Gastroesophageal sphincter (tissue), 4 donors: ENCODE measurements around the gene ROCK2. TPM values are rescaled to one million over a fixed set of nuclear protein-coding genes. Genes with fewer than 3 reads are reported as not detected.

Source experiments
- ATAC-seq: fragments of 150-250 bp; one replicate; pipeline ENCODE4 v1.9.1; 2016; ENCODE audit warnings: mild to moderate bottlenecking, moderate library complexity
- H3K27ac ChIP-seq, 4 donors: fragments of 200-600 bp; sonication (generic) in 3 of 4; 1 replicate in 3 of 4; 2 replicates in 1 of 4; pipeline ENCODE4 v1.5.1; 2016 to 2019
- H3K27me3 ChIP-seq: fragments of 200-600 bp; sonication (generic); one replicate; pipeline ENCODE4 v1.5.1; 2019
- H3K36me3 ChIP-seq, 2 donors: fragments of 200-600 bp; sonication (generic); one replicate each; pipeline ENCODE4 v1.5.1; 2019; ENCODE audit warnings: control low read depth in 1 of 2
- H3K4me1 ChIP-seq, 3 donors: fragments of 200-600 bp; sonication (generic); 1 replicate in 2 of 3; 2 replicates in 1 of 3; pipeline ENCODE4 v1.5.1; 2016 to 2019; ENCODE audit warnings: control low read depth in 2 of 3
- H3K4me3 ChIP-seq, 2 donors: fragments of 200-600 bp; sonication (generic); one replicate each; pipeline ENCODE4 v1.5.1; 2019; ENCODE audit warnings: mild to moderate bottlenecking in 1 of 2, moderate library complexity in 1 of 2
- H3K9me3 ChIP-seq, 3 donors: fragments of 200-600 bp; sonication (generic); one replicate each; pipeline ENCODE4 v1.5.1; 2017 to 2019; ENCODE audit warnings: control low read depth in 2 of 3
- CTCF ChIP-seq, 4 experiments: fragments of 200-600 bp in 2 of 4; fragments of 450-650 bp in 2 of 4; sonication (generic) in 1 of 4; IDR thresholded peaks; one replicate each; pipeline ENCODE4 v1.5.1; 2017 to 2019; ENCODE audit warnings: antibody characterized with exemption in 4 of 4, mild to moderate bottlenecking in 2 of 4, moderate library complexity in 2 of 4
- EP300 ChIP-seq: sonication (generic); formaldehyde crosslinking; IDR thresholded peaks from one replicate; pipeline ENCODE4 v1.6.1; 2017; ENCODE audit warnings: antibody characterized with exemption, mild to moderate bottlenecking
- POLR2A ChIP-seq, 2 donors: fragments of 450-650 bp; IDR thresholded peaks; one replicate each; pipeline ENCODE4 v1.6.1; 2017; ENCODE audit warnings: antibody characterized with exemption in 2 of 2, mild to moderate bottlenecking in 2 of 2, moderate library complexity in 1 of 2
- POLR2AphosphoS5 ChIP-seq: sonication (generic); formaldehyde crosslinking; IDR thresholded peaks from one replicate; pipeline ENCODE4 v1.6.1; 2017; ENCODE audit warnings: antibody characterized with exemption
- WGBS, 2 donors: methylation state at CpG; one replicate each; pipeline ENCODE4 v1.1.5; 2018; ENCODE audit warnings: low coverage in 1 of 2; 5-methylcytosine and 5-hydroxymethylcytosine counted together
- total RNA-seq, 4 donors: library from RNA; depleted of rRNA; stranded (reverse); fragments of >200 nt; gene quantifications; one replicate each; pipeline ENCODE4 v1.1.0, GENCODE V29; 2016

The ROCK2 gene
- total RNA-seq, 4 donors from 2014 or later, result 102 to 130 (median 113) TPM

- no peak for ATAC-seq
- peaks cover 0 to 82% of the 10 kb centered on the region in 2 donors for H3K36me3 ChIP-seq
- no peak overlapping the region for H3K27ac ChIP-seq
- H3K27me3 ChIP-seq, result no peaks in the 10 kb centered on the region
- H3K4me3 ChIP-seq, result no peak overlapping the region
- no peak for TF ChIP-seq POLR2AphosphoS5
- TF ChIP-seq EP300, result no peak
- no peak for TF ChIP-seq POLR2A (IDR thresholded peaks at IDR 0.05)
- TF ChIP-seq CTCF (IDR thresholded peaks at IDR 0.05), result no peak
- WGBS, 2 donors, result 87 to 94% methylated on average over 6 to 7 of the region's 7 CpGs
- no peaks in the 10 kb centered on the region for H3K4me1 ChIP-seq
- H3K9me3 ChIP-seq, result no peaks in the 10 kb centered on the region
These were observed 157.3 kb downstream of the ROCK2 start for GRCh38 chr2:11187083-11187619.

GRCh38 chr2:11186145-11186544 is 158.3 kb downstream of the ROCK2 start:
- 90 to 92% methylated on average over 6 of the region's 6 CpGs for WGBS, 2 donors
- Histone ChIP-seq H3K9me3 (no peaks in the 10 kb centered on the region), H3K27ac (no peak overlapping the region), H3K4me3 (no peak overlapping the region), H3K4me1 (no peaks in the 10 kb centered on the region), H3K27me3 (no peaks in the 10 kb centered on the region), H3K36me3 (peaks cover 0 to 82% of the 10 kb centered on the region in 2 donors)
- TF ChIP-seq EP300 (no peak), CTCF (IDR thresholded peaks at IDR 0.05) (no peak), POLR2A (IDR thresholded peaks at IDR 0.05) (no peak)
- no peak for ATAC-seq

GRCh38 chr2:11182951-11183350 is 161.5 kb downstream of the ROCK2 start:
- H3K36me3 ChIP-seq, result peaks cover 0 to 80% of the 10 kb centered on the region in 2 donors
- WGBS, 2 donors, result 95 to 100% methylated on average over 2 of the region's 2 CpGs
- H3K27me3 ChIP-seq, result no peaks in the 10 kb centered on the region

GRCh38 chr2:11180653-11181052 is 163.8 kb downstream of the ROCK2 start:
- Histone ChIP-seq H3K4me1 (no peaks in the 10 kb centered on the region), H3K27ac (no peak overlapping the region), H3K4me3 (no peak overlapping the region), H3K36me3 (peaks cover 0 to 63% of the 10 kb centered on the region in 2 donors), H3K27me3 (no peaks in the 10 kb centered on the region), H3K9me3 (no peaks in the 10 kb centered on the region)
- ATAC-seq, result no peak
- TF ChIP-seq POLR2A (IDR thresholded peaks at IDR 0.05) (no peak), CTCF (IDR thresholded peaks at IDR 0.05) (no peak), POLR2AphosphoS5 (no peak), EP300 (no peak)
- WGBS, 2 donors, result 82 to 83% methylated on average over 6 of the region's 6 CpGs

More at GRCh38 chr2:11182951-11183350, 161.5 kb downstream of the ROCK2 start:
- Histone ChIP-seq H3K4me1 (no peaks in the 10 kb centered on the region), H3K9me3 (no peaks in the 10 kb centered on the region), H3K27ac (no peak overlapping the region), H3K4me3 (no peak overlapping the region)
- ATAC-seq, result no peak
- TF ChIP-seq POLR2AphosphoS5 (no peak), CTCF (IDR thresholded peaks at IDR 0.05) (no peak), POLR2A (IDR thresholded peaks at IDR 0.05) (no peak), EP300 (no peak)

GRCh38 chr2:11179899-11180298 is 164.5 kb downstream of the ROCK2 start:
- H3K4me3 ChIP-seq, result no peak overlapping the region
- ATAC-seq, result no peak
- no peaks in the 10 kb centered on the region for H3K9me3 ChIP-seq
- WGBS, 2 donors, result 81 to 89% methylated on average over 4 of the region's 4 CpGs
- no peak overlapping the region for H3K27ac ChIP-seq
- no peak for TF ChIP-seq POLR2A (IDR thresholded peaks at IDR 0.05)
- TF ChIP-seq EP300, result no peak
- TF ChIP-seq CTCF (IDR thresholded peaks at IDR 0.05), result no peak
- no peaks in the 10 kb centered on the region for H3K4me1 ChIP-seq
- H3K27me3 ChIP-seq, result no peaks in the 10 kb centered on the region
- peaks cover 0 to 56% of the 10 kb centered on the region in 2 donors for H3K36me3 ChIP-seq
